GM23338 (cell line): ENCODE measurements around the gene IFI16.
"Not testable (repeated sequence)": the region's sequence is repeated elsewhere in the genome, so short reads cannot be mapped to it uniquely, and the experiment has no call there.

Source experiments
- CREB1 ChIP-seq: fragments of 250-450 bp; sonication (Bioruptor Pico); IDR thresholded peaks from 2 replicates; pipeline ENCODE4 v1.5.0; 2020; ENCODE audit warnings: low read depth, mild to moderate bottlenecking, moderate library complexity
- CTCF ChIP-seq, 2 experiments: fragments of 200-600 bp in 1 of 2; sonication (generic) in 1 of 2; conservative IDR thresholded peaks; 2 replicates each; pipeline versions ENCODE4 v1.5.1 to v1.6.1; 2016 to 2017; ENCODE audit warnings: antibody characterized with exemption in 2 of 2, low read depth in 2 of 2, mild to moderate bottlenecking in 2 of 2, moderate library complexity in 1 of 2
- ETS1 ChIP-seq: IDR thresholded peaks from 2 replicates; pipeline ENCODE4 v1.6.1; 2016; ENCODE audit warnings: antibody characterized with exemption
- EZH2 ChIP-seq: fragments of 200-600 bp; sonication (generic); IDR thresholded peaks from one replicate; pipeline ENCODE4 v1.8.0; 2017; ENCODE audit warnings: antibody characterized with exemption, mild to moderate bottlenecking, low read depth; ENCODE audit not compliant: unreplicated experiment
- EZH2phosphoT487 ChIP-seq: fragments of 200-600 bp; sonication (generic); IDR thresholded peaks from one replicate; pipeline ENCODE4 v1.8.1; 2018; ENCODE audit warnings: antibody characterized with exemption; ENCODE audit not compliant: unreplicated experiment
- JUNB ChIP-seq: IDR thresholded peaks from one replicate; pipeline ENCODE4 v1.6.1; 2016; ENCODE audit warnings: antibody characterized with exemption; ENCODE audit not compliant: unreplicated experiment
- NANOG ChIP-seq: IDR thresholded peaks from 2 replicates; pipeline ENCODE4 v1.6.1; 2016; ENCODE audit warnings: antibody characterized with exemption, borderline replicate concordance
- POLR2AphosphoS5 ChIP-seq: IDR thresholded peaks from 2 replicates; pipeline ENCODE4 v1.6.1; 2016; ENCODE audit warnings: antibody characterized with exemption, low read depth
- REST ChIP-seq: IDR thresholded peaks from one replicate; pipeline ENCODE4 v1.6.1; 2018; ENCODE audit warnings: antibody characterized with exemption; ENCODE audit not compliant: unreplicated experiment
- STAT1 ChIP-seq: IDR thresholded peaks from one replicate; pipeline ENCODE4 v1.6.1; 2016; ENCODE audit warnings: antibody characterized with exemption; ENCODE audit not compliant: unreplicated experiment
- ZNF114 ChIP-seq: fragments of 250-450 bp; sonication (Bioruptor Pico); IDR thresholded peaks from 2 replicates; pipeline ENCODE4 v1.5.0; 2020; ENCODE audit warnings: mild to moderate bottlenecking, moderate library complexity
- ZNF331 ChIP-seq: fragments of 250-450 bp; sonication (Bioruptor Pico); IDR thresholded peaks from 2 replicates; pipeline ENCODE4 v1.5.0; 2020; ENCODE audit warnings: low read depth, mild to moderate bottlenecking, moderate library complexity
- ZNF462 ChIP-seq: fragments of 250-450 bp; sonication (Bioruptor Pico); IDR thresholded peaks from 2 replicates; pipeline ENCODE4 v1.5.0; 2020; ENCODE audit warnings: mild to moderate bottlenecking, moderate library complexity

GRCh38 chr1:159103021-159103420 lies 93.3 kb downstream of the IFI16 start:
- not testable (repeated sequence) for TF ChIP-seq POLR2AphosphoS5; CTCF (conservative IDR thresholded peaks at IDR 0.05; ENCODE audit: low read depth in 2 of 2); REST; STAT1; ZNF331 (CRISPR knock-in tag); EZH2; ETS1; JUNB; ZNF114 (CRISPR knock-in tag); CREB1 (CRISPR knock-in tag); EZH2phosphoT487; ZNF462 (CRISPR knock-in tag); NANOG
